HCT116 (cell line): ENCODE data around the gene OR5H2.

ENCODE experiments used
- CEBPB ChIP-seq: IDR thresholded peaks from 2 replicates; pipeline ENCODE4 v1.6.1; 2012; ENCODE audit warnings: low read depth
- POLR2A ChIP-seq: IDR thresholded peaks from 2 replicates; pipeline ENCODE4 v1.7.0; 2011; ENCODE audit warnings: borderline replicate concordance; ENCODE audit not compliant: insufficient read depth, insufficient read length; ENCODE audit errors: extremely low read depth
- ZFX ChIP-seq: fragments of 450-650 bp; IDR thresholded peaks from 2 replicates; pipeline ENCODE4 v1.6.1; 2017
- TF ChIP-seq, protein P1 (sequence below): IDR thresholded peaks from 2 replicates; pipeline ENCODE4 v1.6.1; 2012
- TF ChIP-seq, protein P2 (sequence below), 3 experiments: fragments of 200-600 bp in 1 of 3; sonication (generic) in 1 of 3; IDR thresholded peaks in 2 of 3; conservative IDR thresholded peaks in 1 of 3; 2 replicates each; pipeline ENCODE4 v1.5.1; 2012 to 2017; ENCODE audit warnings: low read depth in 2 of 3, low read length in 2 of 3, antibody characterized with exemption in 1 of 3, borderline replicate concordance in 1 of 3, control low read depth in 1 of 3, mild to moderate bottlenecking in 1 of 3, mixed read lengths in 1 of 3, mixed run types in 1 of 3, moderate library complexity in 1 of 3; ENCODE audit not compliant: insufficient read depth in 1 of 3

DNA sequence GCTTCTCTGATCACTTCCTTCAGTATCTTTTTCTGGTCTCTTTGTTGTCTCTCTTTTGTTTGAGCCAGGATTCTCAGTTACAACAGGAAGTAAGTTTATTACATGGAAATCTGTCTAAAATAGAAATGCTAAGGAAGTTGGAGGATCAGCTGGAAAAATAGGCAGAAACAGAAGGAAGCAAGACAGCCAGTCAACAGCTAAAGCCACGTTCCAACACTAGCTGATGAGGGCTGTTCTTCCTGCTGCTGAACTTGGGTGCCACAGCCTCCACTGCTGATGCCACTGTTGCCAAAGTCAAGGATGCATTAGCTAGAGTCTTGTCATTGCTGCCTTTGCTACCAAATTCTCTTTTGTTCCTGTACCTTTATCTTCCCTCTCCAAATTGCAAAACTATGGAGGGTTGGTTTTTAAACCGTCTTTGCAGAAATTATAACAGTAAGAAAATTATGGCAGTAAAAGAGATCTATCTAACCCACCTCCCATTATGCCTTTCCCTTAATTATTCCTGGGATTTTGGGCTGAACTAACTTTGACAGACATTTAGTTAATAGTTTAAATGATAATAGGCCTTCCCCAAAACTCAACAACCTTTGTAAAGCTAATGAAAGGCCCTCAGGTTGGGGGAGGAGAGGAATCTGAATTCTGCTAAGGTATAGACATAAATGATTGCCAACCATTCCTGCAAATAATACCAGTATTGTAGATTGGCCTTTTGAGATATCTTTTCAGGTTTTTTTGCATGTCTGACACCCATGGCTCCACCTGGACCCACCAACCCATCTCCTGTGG lies 44.0 kb downstream of the OR5H2 start:
- TF ChIP-seq CEBPB (no peak), POLR2A (no peak), ZFX (no peak)
- TF ChIP-seq, protein P1, sequence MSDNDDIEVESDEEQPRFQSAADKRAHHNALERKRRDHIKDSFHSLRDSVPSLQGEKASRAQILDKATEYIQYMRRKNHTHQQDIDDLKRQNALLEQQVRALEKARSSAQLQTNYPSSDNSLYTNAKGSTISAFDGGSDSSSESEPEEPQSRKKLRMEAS = no peak
- TF ChIP-seq, protein P2, sequence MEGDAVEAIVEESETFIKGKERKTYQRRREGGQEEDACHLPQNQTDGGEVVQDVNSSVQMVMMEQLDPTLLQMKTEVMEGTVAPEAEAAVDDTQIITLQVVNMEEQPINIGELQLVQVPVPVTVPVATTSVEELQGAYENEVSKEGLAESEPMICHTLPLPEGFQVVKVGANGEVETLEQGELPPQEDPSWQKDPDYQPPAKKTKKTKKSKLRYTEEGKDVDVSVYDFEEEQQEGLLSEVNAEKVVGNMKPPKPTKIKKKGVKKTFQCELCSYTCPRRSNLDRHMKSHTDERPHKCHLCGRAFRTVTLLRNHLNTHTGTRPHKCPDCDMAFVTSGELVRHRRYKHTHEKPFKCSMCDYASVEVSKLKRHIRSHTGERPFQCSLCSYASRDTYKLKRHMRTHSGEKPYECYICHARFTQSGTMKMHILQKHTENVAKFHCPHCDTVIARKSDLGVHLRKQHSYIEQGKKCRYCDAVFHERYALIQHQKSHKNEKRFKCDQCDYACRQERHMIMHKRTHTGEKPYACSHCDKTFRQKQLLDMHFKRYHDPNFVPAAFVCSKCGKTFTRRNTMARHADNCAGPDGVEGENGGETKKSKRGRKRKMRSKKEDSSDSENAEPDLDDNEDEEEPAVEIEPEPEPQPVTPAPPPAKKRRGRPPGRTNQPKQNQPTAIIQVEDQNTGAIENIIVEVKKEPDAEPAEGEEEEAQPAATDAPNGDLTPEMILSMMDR (IDR thresholded peaks at IDR 0.05 in 2 of 3, conservative IDR thresholded peaks at IDR 0.05 in 1 of 3; ENCODE audit: borderline replicate concordance in 1 of 3, insufficient read depth in 1 of 3, low read depth in 2 of 3, low read length in 2 of 3) = no peak
